ENCODE results near the gene CLNK.

CLNK gene

GRCh38 chr4:10589321-10589720 is 95.2 kb downstream of the CLNK start:
- no peak overlapping the region for H3K27ac ChIP-seq (ENCODE audit: low read depth, low read length, poor library complexity, severe bottlenecking)
- H3K9ac ChIP-seq (ENCODE audit: low read length) = no peak overlapping the region
- H3K4me3 ChIP-seq (ENCODE audit: low read depth, low read length, poor library complexity, severe bottlenecking) = no peak overlapping the region
- H3K9me3 ChIP-seq (ENCODE audit: low read length) = no peaks in the 10 kb centered on the region
- H3K4me1 ChIP-seq (ENCODE audit: insufficient read depth, low read length, severe bottlenecking) = no peaks in the 10 kb centered on the region
- H4K20me1 ChIP-seq (ENCODE audit: insufficient read depth, low read length) = no peaks in the 10 kb centered on the region
- no peaks in the 10 kb centered on the region for H3K79me2 ChIP-seq (ENCODE audit: insufficient read depth, low read length)
- no peak overlapping the region for H3K4me2 ChIP-seq (ENCODE audit: low read length)
- no peaks in the 10 kb centered on the region for H3K9me2 ChIP-seq (ENCODE audit: low read depth, low read length)
- no peaks in the 10 kb centered on the region for H3K36me3 ChIP-seq (ENCODE audit: insufficient read depth, low read length)
- no peaks in the 10 kb centered on the region for H3F3A ChIP-seq (ENCODE audit: insufficient read depth, low read length)
- no peaks in the 10 kb centered on the region for H3K27me3 ChIP-seq (ENCODE audit: insufficient read depth, low read length)
- TF ChIP-seq CTCF (IDR thresholded peaks at IDR 0.05; ENCODE audit: low read length) (no peak), EZH2 (IDR thresholded peaks at IDR 0.05; ENCODE audit: borderline replicate concordance, low read length) (no peak)
- no peak overlapping the region for H2AFZ ChIP-seq (ENCODE audit: low read length)

GRCh38 chr4:10587697-10588096 is 96.9 kb downstream of the CLNK start:
- Histone ChIP-seq H2AFZ (ENCODE audit: low read length) (no peak overlapping the region), H3K27me3 (ENCODE audit: insufficient read depth, low read length) (no peaks in the 10 kb centered on the region), H3K4me3 (ENCODE audit: low read depth, low read length, poor library complexity, severe bottlenecking) (no peak overlapping the region), H3K4me2 (ENCODE audit: low read length) (no peak overlapping the region), H3K9ac (ENCODE audit: low read length) (no peak overlapping the region), H3K9me2 (ENCODE audit: low read depth, low read length) (no peaks in the 10 kb centered on the region), H3F3A (ENCODE audit: insufficient read depth, low read length) (no peaks in the 10 kb centered on the region), H3K36me3 (ENCODE audit: insufficient read depth, low read length) (no peaks in the 10 kb centered on the region), H4K20me1 (ENCODE audit: insufficient read depth, low read length) (no peaks in the 10 kb centered on the region), H3K4me1 (ENCODE audit: insufficient read depth, low read length, severe bottlenecking) (no peaks in the 10 kb centered on the region), H3K9me3 (ENCODE audit: low read length) (no peaks in the 10 kb centered on the region), H3K79me2 (ENCODE audit: insufficient read depth, low read length) (no peaks in the 10 kb centered on the region), H3K27ac (ENCODE audit: low read depth, low read length, poor library complexity, severe bottlenecking) (no peak overlapping the region)
- TF ChIP-seq EZH2 (IDR thresholded peaks at IDR 0.05; ENCODE audit: borderline replicate concordance, low read length) = no peak
- no peak for TF ChIP-seq CTCF (IDR thresholded peaks at IDR 0.05; ENCODE audit: low read length)

- H3K9ac ChIP-seq (ENCODE audit: low read length) = no peak overlapping the region
- H3K4me3 ChIP-seq (ENCODE audit: low read depth, low read length, poor library complexity, severe bottlenecking) = no peak overlapping the region
- no peaks in the 10 kb centered on the region for H3K79me2 ChIP-seq (ENCODE audit: insufficient read depth, low read length)
- no peak for TF ChIP-seq CTCF (IDR thresholded peaks at IDR 0.05; ENCODE audit: low read length)
- no peak for TF ChIP-seq EZH2 (IDR thresholded peaks at IDR 0.05; ENCODE audit: borderline replicate concordance, low read length)
- H3K4me1 ChIP-seq (ENCODE audit: insufficient read depth, low read length, severe bottlenecking) = no peaks in the 10 kb centered on the region
- no peaks in the 10 kb centered on the region for H3K9me2 ChIP-seq (ENCODE audit: low read depth, low read length)
- H3K9me3 ChIP-seq (ENCODE audit: low read length) = no peaks in the 10 kb centered on the region
- no peaks in the 10 kb centered on the region for H3K36me3 ChIP-seq (ENCODE audit: insufficient read depth, low read length)
- H3K27ac ChIP-seq (ENCODE audit: low read depth, low read length, poor library complexity, severe bottlenecking) = no peak overlapping the region
- H3K4me2 ChIP-seq (ENCODE audit: low read length) = no peak overlapping the region
- H3F3A ChIP-seq (ENCODE audit: insufficient read depth, low read length) = no peaks in the 10 kb centered on the region
- no peak overlapping the region for H2AFZ ChIP-seq (ENCODE audit: low read length)
- no peaks in the 10 kb centered on the region for H3K27me3 ChIP-seq (ENCODE audit: insufficient read depth, low read length)
- no peaks in the 10 kb centered on the region for H4K20me1 ChIP-seq (ENCODE audit: insufficient read depth, low read length)
These were observed 97.3 kb downstream of the CLNK start for GRCh38 chr4:10587296-10587695.

All from OCI-LY1 (cell line).